Ovary (tissue), 9 donors: ENCODE results near the gene ISG15. TPM values are rescaled to one million over a fixed set of nuclear protein-coding genes. Genes with fewer than 3 reads are reported as not detected.
"Not testable (repeated sequence)": the region's sequence is repeated elsewhere in the genome, so short reads cannot be mapped to it uniquely, and the experiment has no call there.

Source experiments
- DNase-seq, 5 donors: peaks; one replicate each; pipeline ENCODE4 v3.0.0-alpha.2; 2019 to 2020
- H3K27ac ChIP-seq, 2 donors: fragments of 200-600 bp; one replicate each; pipeline versions ENCODE4 v1.5.1 to v1.8.0; 2019 to 2022
- H3K27me3 ChIP-seq: fragments of 200-600 bp; one replicate; pipeline ENCODE4 v1.8.0; 2022
- H3K36me3 ChIP-seq: fragments of 200-600 bp; sonication (generic); one replicate; pipeline ENCODE4 v1.5.1; 2019
- H3K4me1 ChIP-seq: one replicate; pipeline ENCODE4 v1.8.1; 2013; ENCODE audit warnings: mild to moderate bottlenecking, moderate library complexity; ENCODE audit not compliant: insufficient read depth
- H3K4me3 ChIP-seq: fragments of 200-600 bp; sonication (generic); one replicate; pipeline ENCODE4 v1.5.1; 2017
- H3K9me3 ChIP-seq, 2 donors: fragments of 200-600 bp in 1 of 2; sonication (generic) in 1 of 2; one replicate each; pipeline versions ENCODE4 v1.5.1 to v1.8.1; 2013 to 2019; ENCODE audit warnings: mild to moderate bottlenecking in 1 of 2, moderate library complexity in 1 of 2
- EP300 ChIP-seq: sonication (generic); formaldehyde crosslinking; IDR thresholded peaks from one replicate; pipeline ENCODE4 v1.6.1; 2017; ENCODE audit warnings: antibody characterized with exemption
- POLR2A ChIP-seq: fragments of 450-650 bp; IDR thresholded peaks from one replicate; pipeline ENCODE4 v1.6.1; 2017; ENCODE audit warnings: antibody characterized with exemption, mild to moderate bottlenecking, moderate library complexity
- WGBS, 3 donors: extraction: QIAGEN DNeasy Blood & Tissue Kit in 1 of 3; methylation state at CpG; one replicate each; pipeline versions ENCODE4 v1.1.5 to v1.1.7; 2013 to 2017; 5-methylcytosine and 5-hydroxymethylcytosine counted together
- intact Hi-C, 4 donors: fragments of 100-400 bp; cut with DNase I; formaldehyde crosslinking; loops; one replicate each; pipeline versions ENCODE4 v1.11.0 to v1.15.1; 2022 to 2023
- polyA plus RNA-seq, 2 donors: library from polyadenylated mRNA; stranded (reverse); fragments of 200-250 nt in 1 of 2; fragments of 350-450 nt in 1 of 2; fragmentation: Illumina TruSeq in 1 of 2; extraction: RNeasy Lipid Tissue Mini Kit (QIAGEN cat#74804) in 1 of 2; gene quantifications; one replicate each; pipeline ENCODE4 v1.2.3, GENCODE V29; 2013 to 2014
- total RNA-seq, 7 donors: library from RNA; depleted of rRNA in 2 of 7; stranded (reverse); fragments of >200 nt in 2 of 7; fragmentation: NEBNext Ultra II Directional in 3 of 7; extraction: Animal tissue kit (Norgen Biotek cat#: 25700) in 3 of 7; gene quantifications; one replicate each; pipeline versions ENCODE4 v1.1.0 to v1.2.4, GENCODE V29; 2016 to 2023
- TF ChIP-seq, protein P1 (sequence below), 3 donors: fragments of 450-650 bp in 2 of 3; fragments of 200-600 bp in 1 of 3; IDR thresholded peaks; one replicate each; pipeline versions ENCODE4 v1.5.1 to v1.8.0; 2016 to 2022; ENCODE audit warnings: antibody characterized with exemption in 3 of 3, mild to moderate bottlenecking in 1 of 3
- donor health status: DM: no; HTN: no; CAD: no; lungs with moderate emphysema.
- donor health status: DM: no; HTN: no; CAD: no.
- donor health status: Bipolar disorder and iron deficiency.
- donor health status: DM: yes; HTN: yes; CAD: no.
- donor health status: DM: no; HTN: no; CAD: no.
- donor health status: DM: yes; HTN: yes; CAD: no.

Gene ISG15
- total and polyA plus RNA-seq, 9 donors: 7.8 to 83.5 (median 14.9) TPM; not detected in 1

DNA sequence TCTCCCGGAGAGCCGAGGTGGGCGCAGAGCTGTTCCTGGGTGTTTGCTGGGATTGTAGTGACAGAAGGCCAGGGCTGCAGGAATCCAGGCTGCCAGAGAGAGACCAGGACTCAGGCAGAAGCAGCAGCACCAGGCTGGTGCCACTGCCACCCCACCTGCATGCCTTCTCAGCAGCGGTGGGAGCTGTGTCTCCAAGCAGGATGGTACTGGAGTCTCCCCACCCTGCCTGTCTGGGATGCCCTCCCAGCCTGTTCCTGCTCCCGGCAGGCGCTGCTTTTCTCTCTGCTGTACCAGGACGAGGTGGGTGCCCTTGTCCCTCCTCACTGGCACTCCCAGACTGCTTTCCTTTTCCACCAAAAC lies 8.9 kb upstream of the ISG15 start:
- WGBS, 3 donors: 59 to 73% (median 62%) methylated on average over 7 of the region's 7 CpGs
- intact Hi-C loops: no loop called here

DNA sequence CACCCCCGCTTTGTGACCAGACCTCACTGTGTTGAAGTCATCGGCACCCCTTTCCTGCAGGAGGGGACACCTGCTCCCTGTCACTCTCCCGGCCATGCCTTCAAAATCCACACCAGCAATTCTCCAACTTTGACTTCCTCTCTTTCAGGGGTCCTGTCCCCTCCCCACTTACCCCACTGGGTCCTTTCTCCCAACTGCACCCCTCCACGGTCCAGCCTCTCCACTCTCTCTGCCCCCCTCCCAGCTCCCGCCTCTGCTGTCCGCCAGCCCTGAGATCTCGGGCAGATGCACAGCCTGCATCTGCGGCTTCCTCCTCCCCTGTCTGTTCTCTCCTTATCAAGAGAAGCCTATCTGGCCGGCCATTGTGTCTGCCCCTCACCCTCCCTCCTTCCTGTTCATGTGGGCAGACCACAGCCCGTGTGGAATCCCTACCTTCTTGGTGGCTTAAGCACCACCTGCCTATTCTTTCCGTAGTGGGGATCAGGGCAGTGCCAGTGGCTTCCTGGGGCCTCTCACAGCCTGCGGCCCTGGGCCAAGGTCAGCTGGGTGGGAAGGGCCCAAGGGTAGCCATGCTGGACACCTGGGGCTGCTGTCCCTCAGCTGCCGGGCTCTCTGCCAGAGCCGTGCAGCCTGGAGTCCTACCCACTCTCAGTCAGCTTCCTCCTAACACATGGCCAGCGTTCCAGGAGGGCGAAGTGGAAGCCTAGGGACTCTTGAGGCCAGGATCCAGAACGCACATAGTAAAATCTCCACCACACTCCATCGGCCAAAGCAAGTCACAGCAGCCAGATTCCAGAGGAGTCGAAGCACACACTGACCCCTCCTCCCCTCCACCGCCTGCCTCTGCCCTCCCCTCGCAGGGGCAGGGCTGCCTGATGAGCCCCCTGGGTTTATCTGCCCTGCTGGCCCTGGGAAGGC lies 8.3 kb upstream of the ISG15 start:
- intact Hi-C loops: no loop called here
- 15 to 21% (median 21%) methylated on average over 21 of the region's 21 CpGs for WGBS, 3 donors
- TF ChIP-seq, protein P1, sequence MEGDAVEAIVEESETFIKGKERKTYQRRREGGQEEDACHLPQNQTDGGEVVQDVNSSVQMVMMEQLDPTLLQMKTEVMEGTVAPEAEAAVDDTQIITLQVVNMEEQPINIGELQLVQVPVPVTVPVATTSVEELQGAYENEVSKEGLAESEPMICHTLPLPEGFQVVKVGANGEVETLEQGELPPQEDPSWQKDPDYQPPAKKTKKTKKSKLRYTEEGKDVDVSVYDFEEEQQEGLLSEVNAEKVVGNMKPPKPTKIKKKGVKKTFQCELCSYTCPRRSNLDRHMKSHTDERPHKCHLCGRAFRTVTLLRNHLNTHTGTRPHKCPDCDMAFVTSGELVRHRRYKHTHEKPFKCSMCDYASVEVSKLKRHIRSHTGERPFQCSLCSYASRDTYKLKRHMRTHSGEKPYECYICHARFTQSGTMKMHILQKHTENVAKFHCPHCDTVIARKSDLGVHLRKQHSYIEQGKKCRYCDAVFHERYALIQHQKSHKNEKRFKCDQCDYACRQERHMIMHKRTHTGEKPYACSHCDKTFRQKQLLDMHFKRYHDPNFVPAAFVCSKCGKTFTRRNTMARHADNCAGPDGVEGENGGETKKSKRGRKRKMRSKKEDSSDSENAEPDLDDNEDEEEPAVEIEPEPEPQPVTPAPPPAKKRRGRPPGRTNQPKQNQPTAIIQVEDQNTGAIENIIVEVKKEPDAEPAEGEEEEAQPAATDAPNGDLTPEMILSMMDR (IDR thresholded peaks at IDR 0.05): no peak
- TF ChIP-seq EP300: no peak
- TF ChIP-seq POLR2A: no peak
- no peaks in the 10 kb centered on the region for H3K36me3 ChIP-seq
- peak in 3 of 5 donors; percentile 15 to 33 (median 17) for DNase-seq
- H3K9me3 ChIP-seq: no peaks in the 10 kb centered on the region
- H3K4me1 ChIP-seq: peaks cover 3% of the 10 kb centered on the region
- no peak overlapping the region for H3K27ac ChIP-seq
- no peaks in the 10 kb centered on the region for H3K27me3 ChIP-seq
- no peak overlapping the region for H3K4me3 ChIP-seq

More for the DNA sequence above, 8.9 kb upstream of the ISG15 start:
- Histone ChIP-seq H3K4me3 (no peak overlapping the region), H3K4me1 (peaks cover 3% of the 10 kb centered on the region), H3K36me3 (no peaks in the 10 kb centered on the region), H3K27me3 (peaks cover 2% of the 10 kb centered on the region), H3K9me3 (no peaks in the 10 kb centered on the region), H3K27ac (no peak overlapping the region)
- TF ChIP-seq POLR2A (no peak), EP300 (no peak)
- TF ChIP-seq, protein P1 (IDR thresholded peaks at IDR 0.05): no peak
- DNase-seq: no peak

DNA sequence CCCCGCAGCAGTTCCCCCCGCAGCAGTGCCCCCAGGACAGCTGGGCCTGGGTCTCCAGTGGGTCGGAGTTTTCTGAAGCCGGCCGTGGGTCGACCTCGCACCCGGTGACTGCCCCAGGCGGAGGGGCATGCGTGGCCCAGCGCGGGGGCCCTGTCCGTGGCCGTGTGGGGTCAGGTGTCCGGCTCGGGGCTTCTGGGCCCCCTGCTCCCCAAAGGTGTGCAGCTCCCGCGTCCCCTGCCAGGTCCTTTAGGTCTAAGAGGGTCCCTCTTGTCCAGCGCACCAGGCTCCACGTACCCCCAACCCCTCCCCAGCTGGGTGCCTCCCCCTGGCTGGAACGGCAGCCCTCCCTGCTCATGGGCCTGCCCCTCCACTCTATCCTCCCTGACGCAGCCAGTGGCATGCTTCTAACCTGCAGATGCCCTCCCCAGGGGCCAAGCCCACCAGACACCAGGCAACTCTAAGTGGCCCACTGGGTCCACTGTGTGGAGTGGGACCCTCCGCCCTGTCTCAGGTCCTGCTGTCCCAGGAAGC lies 7.5 kb upstream of the ISG15 start:
- intact Hi-C loops: no loop called here
- 23 to 25% (median 25%) methylated on average over 21 to 23 of the region's 23 CpGs for WGBS, 3 donors
- no peak for TF ChIP-seq POLR2A
- TF ChIP-seq, protein P1 (IDR thresholded peaks at IDR 0.05): no peak
- TF ChIP-seq EP300: no peak
- H3K4me3 ChIP-seq: no peak overlapping the region
- no peaks in the 10 kb centered on the region for H3K9me3 ChIP-seq
- H3K27me3 ChIP-seq: no peaks in the 10 kb centered on the region
- no peaks in the 10 kb centered on the region for H3K36me3 ChIP-seq
- no peak overlapping the region for H3K27ac ChIP-seq
- DNase-seq: peak in 2 of 5 donors; percentile 6 to 18
- no peaks in the 10 kb centered on the region for H3K4me1 ChIP-seq

DNA sequence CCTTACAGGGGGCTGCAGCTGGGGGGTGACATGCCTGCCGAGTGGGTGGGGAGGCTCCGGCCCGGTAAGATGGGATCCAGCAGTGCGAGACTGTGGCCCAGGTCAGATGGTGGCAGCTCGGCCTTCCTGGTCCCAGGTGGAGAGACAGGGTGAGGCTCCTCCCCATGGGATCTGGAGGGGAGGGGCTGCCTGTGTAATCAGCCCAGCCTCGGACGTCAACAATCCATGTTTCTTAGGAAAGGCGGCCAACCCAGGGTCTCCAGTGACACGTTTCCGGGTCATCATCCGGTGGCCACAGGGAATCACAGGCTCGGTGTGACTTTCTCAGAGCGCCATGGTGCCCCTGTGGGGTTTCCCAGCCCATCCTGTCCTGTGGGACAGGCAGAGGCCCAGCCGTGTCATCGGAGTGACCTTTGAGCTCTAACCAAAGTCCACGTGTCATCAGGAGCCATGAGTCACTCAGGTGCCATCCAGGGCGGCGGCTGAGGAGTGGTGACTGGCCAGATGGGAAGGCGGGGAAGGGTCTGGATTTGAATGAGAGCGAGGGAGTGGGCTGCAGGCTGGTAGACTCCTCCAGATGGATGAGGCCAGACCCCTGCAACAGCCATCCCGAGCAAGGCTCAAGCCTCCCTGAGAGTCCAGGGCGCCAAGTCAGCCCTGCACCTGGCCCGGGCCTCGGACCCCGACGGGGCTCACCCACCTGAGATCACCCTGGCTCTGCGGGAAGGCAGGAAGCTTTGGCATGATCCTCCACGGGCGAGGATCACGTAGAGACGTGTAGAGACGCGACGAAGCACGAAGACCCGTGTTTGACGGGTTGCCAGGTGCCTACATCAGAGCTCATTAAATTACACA lies 6.8 kb upstream of the ISG15 start:
- no peak overlapping the region for H3K4me3 ChIP-seq
- H3K9me3 ChIP-seq: no peaks in the 10 kb centered on the region
- no peaks in the 10 kb centered on the region for H3K4me1 ChIP-seq
- H3K27ac ChIP-seq: no peak overlapping the region
- no peaks in the 10 kb centered on the region for H3K36me3 ChIP-seq
- TF ChIP-seq, protein P1 (IDR thresholded peaks at IDR 0.05): no peak
- TF ChIP-seq POLR2A: no peak
- no peak for TF ChIP-seq EP300
- H3K27me3 ChIP-seq: no peaks in the 10 kb centered on the region
- 76 to 81% (median 78%) methylated on average over 37 of the region's 37 CpGs for WGBS, 3 donors
- intact Hi-C loops: no loop called here
- peak in 4 of 5 donors; percentile 8 to 29 (median 25) for DNase-seq

DNA sequence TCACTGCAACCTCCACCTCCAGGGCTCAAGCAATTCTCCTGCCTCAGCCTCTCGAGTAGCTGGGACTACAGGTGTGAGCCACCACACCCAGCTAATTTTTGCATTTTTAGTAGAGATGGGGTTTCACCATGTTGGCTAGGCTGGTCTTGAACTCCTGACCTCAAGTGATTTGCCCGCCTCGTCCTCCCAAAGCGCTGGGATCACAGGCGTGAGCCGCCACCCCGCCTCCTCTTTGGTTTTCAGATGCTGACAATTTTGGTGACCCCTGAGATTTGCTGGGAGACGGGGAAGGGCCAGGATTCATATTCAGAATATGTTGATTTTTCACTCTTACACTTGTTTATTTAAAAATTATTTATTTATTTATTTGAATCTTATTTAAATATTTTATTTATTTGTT lies 3.2 kb upstream of the ISG15 start:
- DNase-seq, H3K27ac ChIP-seq, H3K27me3 ChIP-seq, H3K9me3 ChIP-seq, H3K4me1 ChIP-seq, intact Hi-C loops, H3K36me3 ChIP-seq, H3K4me3 ChIP-seq: not testable (repeated sequence)
- WGBS, 3 donors: 88 to 92% (median 92%) methylated on average over 8 of the region's 8 CpGs
